Amniotic epithelial cell (primary cell): ENCODE results near the gene OR52B6.
"Not testable (repeated sequence)": the region's sequence is repeated elsewhere in the genome, so short reads cannot be mapped to it uniquely, and the experiment has no call there.

Experiments used
- DNase-seq: peaks from one replicate; pipeline ENCODE4 v3.0.0-alpha.2; 2010; ENCODE audit warnings: low read depth

The OR52B6 gene

GRCh38 chr11:5596607-5597201 lies 16.0 kb downstream of the OR52B6 start, which contains the start of gene TRIM6:
Gene TRIM6 (plus strand): TSS chr11:5596637. CDS start chr11:5596898, 261 bp downstream.
- DNase-seq = peak; percentile 85

- DNase-seq = no peak
Measured at GRCh38 chr11:5597953-5598352, 17.3 kb downstream of the OR52B6 start.

DNA sequence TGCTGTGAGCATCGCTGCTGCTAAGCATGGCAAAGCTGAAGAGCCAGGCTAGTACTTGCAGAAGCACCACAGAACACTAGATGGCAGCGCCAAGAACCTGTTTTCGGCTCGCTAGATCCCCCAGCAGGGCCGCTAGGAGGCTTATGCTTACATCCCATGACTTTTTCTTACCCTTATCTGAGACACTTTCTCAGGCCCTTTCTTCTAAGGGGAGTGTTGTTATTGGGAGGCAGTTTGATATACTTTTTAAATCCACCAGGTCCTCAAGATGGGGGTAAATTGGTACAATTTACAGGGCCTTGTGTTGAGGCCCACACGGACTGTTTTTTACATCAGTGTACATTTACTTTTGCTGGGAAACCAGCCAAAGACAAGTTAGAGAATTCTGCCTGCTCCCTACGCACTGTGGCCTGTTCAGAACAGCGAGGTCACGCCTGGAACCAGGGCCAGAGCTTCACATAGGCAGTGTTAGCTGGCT lies 19.7 kb downstream of the OR52B6 start:
- DNase-seq = peak; percentile 92

DNA sequence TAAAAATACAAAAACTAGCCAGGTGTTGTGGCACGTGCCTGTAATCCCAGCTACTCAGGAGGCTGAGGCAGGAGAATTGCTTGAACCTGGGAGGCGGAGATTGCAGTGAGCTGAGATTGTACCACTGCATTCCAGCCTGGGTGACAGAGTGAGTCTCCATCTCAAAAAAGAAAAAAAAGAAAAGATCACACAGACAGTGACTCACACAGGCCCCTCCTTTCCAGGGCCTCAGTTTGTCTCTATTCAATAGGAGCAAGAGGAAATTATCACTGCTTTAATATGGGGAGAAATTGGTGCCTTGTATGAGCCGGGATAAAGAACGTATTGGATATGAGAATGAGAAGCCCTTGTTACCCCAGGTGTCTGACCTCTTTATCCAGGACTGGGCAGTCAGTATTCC lies 22.1 kb downstream of the OR52B6 start:
- not testable (repeated sequence) for DNase-seq

DNA sequence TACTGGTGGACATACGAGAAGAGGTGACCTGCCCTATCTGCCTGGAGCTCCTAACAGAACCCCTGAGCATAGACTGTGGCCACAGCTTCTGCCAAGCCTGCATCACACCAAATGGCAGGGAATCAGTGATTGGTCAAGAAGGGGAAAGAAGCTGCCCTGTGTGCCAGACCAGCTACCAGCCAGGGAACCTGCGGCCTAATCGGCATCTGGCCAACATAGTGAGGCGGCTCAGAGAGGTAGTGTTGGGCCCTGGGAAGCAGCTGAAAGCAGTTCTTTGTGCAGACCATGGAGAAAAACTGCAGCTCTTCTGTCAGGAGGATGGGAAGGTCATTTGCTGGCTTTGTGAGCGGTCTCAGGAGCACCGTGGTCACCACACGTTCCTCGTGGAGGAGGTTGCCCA lies 22.6 kb downstream of the OR52B6 start:
- DNase-seq = no peak

DNA sequence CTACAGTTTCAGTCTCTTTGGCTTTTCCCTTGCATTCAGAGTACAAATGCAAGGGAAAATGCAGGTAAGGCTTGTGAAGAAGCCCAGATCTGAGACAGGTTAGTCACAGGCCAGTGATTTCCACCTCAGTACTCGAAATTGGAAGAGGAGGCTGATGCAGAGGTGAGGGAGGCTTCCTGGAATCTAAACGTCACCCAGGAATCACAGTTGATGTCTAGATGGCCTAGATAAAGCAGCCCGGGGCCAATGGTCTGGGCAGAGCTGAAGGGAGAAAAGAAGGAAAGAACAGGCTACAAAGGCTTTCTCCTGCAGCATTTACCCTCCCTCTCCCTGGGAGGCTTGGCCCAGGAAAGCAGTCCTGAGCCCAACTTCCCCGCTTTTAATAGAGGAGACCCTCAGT lies 24.2 kb downstream of the OR52B6 start:
- DNase-seq = no peak

DNA sequence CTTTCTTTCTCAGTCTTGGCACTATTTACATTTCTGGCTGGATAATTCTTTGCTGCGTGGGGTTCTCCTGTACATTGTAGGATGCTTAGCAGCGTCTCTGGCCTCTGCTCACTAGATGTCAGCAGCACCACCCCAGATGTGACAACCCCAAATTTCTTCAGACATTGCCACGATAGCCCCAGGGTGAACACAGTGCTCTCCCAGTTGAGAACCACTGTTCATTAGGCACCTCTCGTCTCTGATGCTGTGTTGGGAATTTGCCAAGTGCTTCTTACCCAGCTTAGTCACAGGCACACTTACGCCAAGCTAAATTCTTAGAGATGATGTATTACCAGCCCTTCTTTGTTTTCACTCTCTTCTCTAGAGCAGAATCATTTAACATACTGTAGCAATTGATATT lies 25.2 kb downstream of the OR52B6 start:
- DNase-seq = peak; percentile 91

- peak; percentile 58 for DNase-seq
Measured at GRCh38 chr11:5608808-5609207, 28.1 kb downstream of the OR52B6 start.

DNA sequence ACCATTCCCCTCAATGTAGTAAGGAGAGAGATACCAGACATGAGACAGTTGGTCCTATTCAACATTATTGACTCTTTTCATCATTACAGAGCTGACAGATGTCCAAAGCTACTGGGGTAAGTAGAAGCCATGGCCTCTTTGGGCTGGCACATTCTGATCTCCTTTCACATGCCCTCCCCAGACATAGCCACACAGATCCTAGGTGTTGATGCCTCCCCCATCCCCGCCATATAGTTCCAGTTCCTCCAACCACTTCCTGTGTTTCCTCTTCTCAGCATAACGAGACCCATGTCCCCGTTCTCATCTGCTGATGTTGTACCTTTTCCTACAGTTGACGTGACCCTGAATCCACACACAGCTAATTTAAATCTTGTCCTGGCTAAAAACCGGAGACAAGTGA lies 29.8 kb downstream of the OR52B6 start:
- no peak for DNase-seq

GRCh38 chr11:5611627-5612026 lies 30.9 kb downstream of the OR52B6 start:
- no peak for DNase-seq

- DNase-seq = peak; percentile 83
Measured at GRCh38 chr11:5618807-5619206, 38.1 kb downstream of the OR52B6 start.

- peak; percentile 92 for DNase-seq
Measured at GRCh38 chr11:5620651-5621521, 40.2 kb downstream of the OR52B6 start.

- DNase-seq = no peak
Measured at GRCh38 chr11:5621580-5621979, 40.9 kb downstream of the OR52B6 start.

DNA sequence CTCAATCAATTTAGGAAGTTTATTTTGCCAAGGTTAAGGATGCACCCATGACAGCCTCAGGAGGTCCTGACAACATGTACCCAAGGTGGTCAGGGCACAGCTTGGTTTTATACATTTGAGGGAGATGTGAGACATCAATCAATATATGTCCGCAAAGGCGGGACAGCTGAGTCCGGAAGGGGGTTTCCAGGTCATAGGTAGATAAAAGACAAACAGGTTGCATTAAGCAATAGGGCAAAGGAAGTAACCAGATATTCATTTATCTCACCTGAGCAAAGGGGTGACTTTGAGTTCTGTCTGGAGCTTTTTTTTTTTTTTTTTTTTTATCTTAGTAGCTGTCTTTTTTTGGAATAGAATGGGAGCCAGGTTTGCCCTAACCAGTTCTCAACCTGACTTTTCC lies 42.1 kb downstream of the OR52B6 start:
- no peak for DNase-seq

- DNase-seq = peak; percentile 68
Measured at GRCh38 chr11:5624489-5625279, 44.0 kb downstream of the OR52B6 start, which contains the start of gene TRIM34. Gene TRIM34 (plus strand): TSS chr11:5625001. CDS start chr11:5632332, 7,331 bp downstream.

DNA sequence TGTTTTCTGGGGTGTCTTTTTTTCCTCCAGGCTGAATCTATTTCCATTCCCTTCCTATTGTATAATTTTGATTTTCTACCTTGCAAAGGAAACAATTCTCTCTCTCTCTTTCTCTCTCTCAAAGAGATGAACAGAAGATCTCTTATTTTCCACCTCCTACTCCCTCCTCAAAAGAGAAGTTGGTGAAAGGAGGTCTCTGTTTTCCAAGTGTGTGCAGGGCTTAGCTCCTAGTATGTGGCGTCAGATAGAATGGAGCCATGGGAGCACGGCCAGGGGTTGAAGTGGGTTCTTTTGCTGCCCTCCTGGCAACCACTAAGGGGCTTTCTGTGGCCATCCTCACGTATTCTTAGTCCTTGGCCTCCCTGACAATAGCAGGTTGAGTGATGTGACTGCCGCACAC lies 44.6 kb downstream of the OR52B6 start:
- DNase-seq = no peak

DNA sequence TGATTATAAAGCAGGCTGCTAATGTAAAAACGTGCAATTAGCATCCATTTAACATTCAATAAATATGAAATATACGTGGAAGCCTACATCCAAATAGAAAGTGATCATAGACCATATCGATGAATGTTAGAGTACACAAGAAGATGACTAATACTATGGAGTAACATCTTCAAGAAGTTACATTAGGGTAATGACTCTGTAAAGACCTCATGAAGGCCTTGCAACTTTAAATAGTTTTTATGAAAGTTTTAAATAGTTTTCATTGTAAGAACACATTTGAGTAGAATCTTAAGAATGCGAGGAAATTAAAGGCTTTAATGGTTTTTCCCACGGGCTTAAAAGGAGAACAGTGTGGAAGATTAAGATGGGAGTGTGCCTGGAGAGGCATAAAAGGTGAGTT lies 45.5 kb downstream of the OR52B6 start:
- peak; percentile 70 for DNase-seq

DNA sequence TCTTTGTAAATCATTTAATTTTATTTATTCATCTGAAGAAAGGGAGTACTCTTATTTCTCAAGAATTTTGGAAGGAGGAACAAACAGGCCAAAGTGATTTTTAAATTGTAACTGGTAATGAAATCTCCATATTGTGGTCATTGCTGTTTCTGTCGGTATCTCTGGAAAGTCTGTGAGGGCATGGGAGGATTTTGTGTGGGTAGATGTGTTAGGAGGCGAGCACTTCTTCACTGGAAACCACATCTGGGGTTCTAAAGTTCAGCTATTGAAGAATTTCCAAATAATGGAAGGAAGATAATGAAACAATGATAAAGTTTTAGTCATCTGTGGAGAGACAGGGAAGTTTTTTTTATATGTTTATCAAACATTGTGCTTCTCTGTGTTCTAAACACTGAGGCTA lies 50.7 kb downstream of the OR52B6 start:
- peak; percentile 55 for DNase-seq
